Endodermal cell (in vitro differentiated cells): ENCODE measurements around the gene ANO3. TPM values are rescaled to one million over a fixed set of nuclear protein-coding genes. Genes with fewer than 3 reads are reported as not detected.

ENCODE experiments used
- DNase-seq: peaks from one replicate; pipeline ENCODE4 v3.0.0-alpha.2; 2017
- H3K27ac ChIP-seq: 2 replicates; pipeline ENCODE4 v1.5.1; 2013; ENCODE audit warnings: mild to moderate bottlenecking, low read depth, low read length, moderate library complexity
- H3K27me3 ChIP-seq: 2 replicates; pipeline ENCODE4 v1.6.1; 2013; ENCODE audit warnings: mild to moderate bottlenecking, low read length, moderate library complexity; ENCODE audit not compliant: insufficient read depth, control insufficient read depth, poor library complexity, severe bottlenecking
- H3K36me3 ChIP-seq: 2 replicates; pipeline ENCODE4 v1.7.0; 2013; ENCODE audit warnings: mild to moderate bottlenecking, low read length, moderate library complexity; ENCODE audit not compliant: control insufficient read depth, insufficient read depth
- H3K4me1 ChIP-seq: one replicate; pipeline ENCODE4 v1.7.0; 2013; ENCODE audit warnings: low read length; ENCODE audit not compliant: control insufficient read depth, insufficient read depth
- H3K4me3 ChIP-seq: 2 replicates; pipeline ENCODE4 v1.5.1; 2013; ENCODE audit warnings: mild to moderate bottlenecking, low read length, moderate library complexity
- H3K9ac ChIP-seq: 2 replicates; pipeline ENCODE4 v1.6.1; 2013; ENCODE audit warnings: mild to moderate bottlenecking, low read length, moderate library complexity; ENCODE audit not compliant: poor library complexity, severe bottlenecking; ENCODE audit errors: extremely low read depth
- H3K9me3 ChIP-seq: 2 replicates; pipeline ENCODE4 v1.6.1; 2013; ENCODE audit warnings: mild to moderate bottlenecking, low read length, moderate library complexity; ENCODE audit not compliant: control insufficient read depth
- H3K27ac Mint-ChIP-seq: 2 replicates; pipeline ENCODE4 v1.8.0; 2020; ENCODE audit warnings: mixed read lengths
- H3K27me3 Mint-ChIP-seq: 2 replicates; pipeline ENCODE4 v1.8.0; 2021; ENCODE audit warnings: mild to moderate bottlenecking, mixed read lengths; ENCODE audit not compliant: insufficient read depth
- H3K36me3 Mint-ChIP-seq: 2 replicates; pipeline ENCODE4 v1.8.0; 2020; ENCODE audit warnings: low read depth, mixed read lengths
- H3K4me1 Mint-ChIP-seq: 2 replicates; pipeline ENCODE4 v1.8.0; 2020; ENCODE audit warnings: mixed read lengths
- H3K4me3 Mint-ChIP-seq: 2 replicates; pipeline ENCODE4 v1.8.0; 2020; ENCODE audit warnings: mild to moderate bottlenecking, moderate library complexity, mixed read lengths
- H3K9me3 Mint-ChIP-seq: 2 replicates; pipeline ENCODE4 v1.8.0; 2020; ENCODE audit warnings: mild to moderate bottlenecking, mixed read lengths
- WGBS, 2 experiments: methylation state at CpG; one replicate each; pipeline versions ENCODE4 v1.1.5 to v1.1.7; 2013; ENCODE audit warnings: missing lambda C conversion rate in 2 of 2, mixed read lengths in 1 of 2; ENCODE audit not compliant: insufficient coverage in 1 of 2, insufficient read length in 1 of 2; 5-methylcytosine and 5-hydroxymethylcytosine counted together
- total RNA-seq, 2 donors: library from RNA; stranded (reverse); fragmentation: NEBNext Ultra II Directional in 1 of 2; extraction: Animal tissue kit (Norgen Biotek cat#: 25700) in 1 of 2; gene quantifications; 2 replicates in 1 of 2; 3 replicates in 1 of 2; pipeline ENCODE4 v1.2.1, GENCODE V29; 2021
- TF ChIP-seq, protein P1 (sequence below): fragments of 200-600 bp; sonication (generic); conservative IDR thresholded peaks from 2 replicates; pipeline ENCODE4 v1.5.0; 2021; ENCODE audit warnings: antibody characterized with exemption, mild to moderate bottlenecking

The ANO3 gene
- total RNA-seq, 2 donors from 2014 or later = not detected

DNA sequence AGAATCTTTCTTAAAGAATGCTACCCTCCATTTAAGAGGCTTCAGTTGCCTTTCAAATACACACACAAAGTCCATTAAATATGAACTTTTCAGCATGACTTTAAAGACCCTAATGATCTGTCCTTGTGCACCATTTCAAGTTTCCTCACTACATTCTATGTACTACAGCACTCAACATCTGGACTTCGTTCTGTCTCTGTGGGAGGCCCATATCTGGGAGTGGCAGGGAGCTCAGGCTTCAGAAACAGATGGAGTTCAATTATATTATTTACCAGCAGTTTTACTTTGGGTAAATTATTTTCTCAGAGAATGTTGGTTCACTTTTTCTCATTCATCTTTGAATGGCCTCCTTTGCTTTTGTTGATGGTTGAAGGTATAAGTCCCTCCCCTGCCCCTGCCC, 67.4 kb downstream of the ANO3 start:
- Histone ChIP-seq H3K9ac (no peak overlapping the region), H3K9me3 (no peaks in the 10 kb centered on the region), H3K36me3 (no peaks in the 10 kb centered on the region), H3K4me1 (no peaks in the 10 kb centered on the region), H3K27me3 (no peaks in the 10 kb centered on the region), H3K4me3 (no peak overlapping the region), H3K27ac (no peak overlapping the region)
- TF ChIP-seq, protein P1, sequence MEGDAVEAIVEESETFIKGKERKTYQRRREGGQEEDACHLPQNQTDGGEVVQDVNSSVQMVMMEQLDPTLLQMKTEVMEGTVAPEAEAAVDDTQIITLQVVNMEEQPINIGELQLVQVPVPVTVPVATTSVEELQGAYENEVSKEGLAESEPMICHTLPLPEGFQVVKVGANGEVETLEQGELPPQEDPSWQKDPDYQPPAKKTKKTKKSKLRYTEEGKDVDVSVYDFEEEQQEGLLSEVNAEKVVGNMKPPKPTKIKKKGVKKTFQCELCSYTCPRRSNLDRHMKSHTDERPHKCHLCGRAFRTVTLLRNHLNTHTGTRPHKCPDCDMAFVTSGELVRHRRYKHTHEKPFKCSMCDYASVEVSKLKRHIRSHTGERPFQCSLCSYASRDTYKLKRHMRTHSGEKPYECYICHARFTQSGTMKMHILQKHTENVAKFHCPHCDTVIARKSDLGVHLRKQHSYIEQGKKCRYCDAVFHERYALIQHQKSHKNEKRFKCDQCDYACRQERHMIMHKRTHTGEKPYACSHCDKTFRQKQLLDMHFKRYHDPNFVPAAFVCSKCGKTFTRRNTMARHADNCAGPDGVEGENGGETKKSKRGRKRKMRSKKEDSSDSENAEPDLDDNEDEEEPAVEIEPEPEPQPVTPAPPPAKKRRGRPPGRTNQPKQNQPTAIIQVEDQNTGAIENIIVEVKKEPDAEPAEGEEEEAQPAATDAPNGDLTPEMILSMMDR = no peak
- no peaks in the 10 kb centered on the region for H3K36me3 Mint-ChIP-seq
- no peaks in the 10 kb centered on the region for H3K27me3 Mint-ChIP-seq
- DNase-seq = no peak
- H3K4me1 Mint-ChIP-seq = no peaks in the 10 kb centered on the region
- H3K9me3 Mint-ChIP-seq = no peaks in the 10 kb centered on the region
- no peak overlapping the region for H3K27ac Mint-ChIP-seq
- WGBS, 2 experiments = 80 to 100% methylated on average over 1 of the region's 1 CpG
- no peak overlapping the region for H3K4me3 Mint-ChIP-seq

DNA sequence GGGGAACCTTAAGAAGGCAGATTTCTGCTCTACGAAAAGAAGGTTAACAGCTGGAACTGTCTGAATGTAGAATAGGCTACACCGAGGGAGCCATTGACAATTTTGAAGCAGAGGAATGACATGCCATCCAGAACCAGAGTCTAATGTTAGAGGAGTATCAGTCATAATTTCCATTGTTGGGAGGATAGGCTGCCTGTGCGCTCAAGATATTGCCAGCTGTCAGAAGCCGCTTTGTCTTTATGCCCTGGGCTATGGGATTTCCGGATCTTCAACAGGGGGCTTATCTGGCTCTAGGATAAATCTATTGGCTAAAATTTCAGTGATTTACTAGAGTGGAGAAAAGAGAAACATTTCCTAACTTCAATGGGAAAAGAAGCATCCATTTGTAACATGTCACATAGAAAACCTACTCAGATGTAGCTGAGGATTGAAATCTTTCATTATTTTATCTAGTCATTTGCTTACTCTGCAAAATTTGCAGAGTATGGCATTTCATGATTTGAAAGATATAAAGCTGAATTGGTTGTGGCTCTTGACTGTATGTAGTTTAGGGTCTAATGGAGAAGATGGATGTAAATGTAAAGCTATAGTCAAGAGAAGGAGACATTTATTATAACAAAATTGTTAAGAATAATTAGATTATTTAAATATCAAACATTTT, 78.9 kb downstream of the ANO3 start:
- no peaks in the 10 kb centered on the region for H3K4me1 Mint-ChIP-seq
- H3K27me3 Mint-ChIP-seq = peaks cover 3% of the 10 kb centered on the region
- no peak overlapping the region for H3K27ac ChIP-seq
- H3K27me3 ChIP-seq = no peaks in the 10 kb centered on the region
- no peaks in the 10 kb centered on the region for H3K36me3 ChIP-seq
- TF ChIP-seq, protein P1 = no peak
- DNase-seq = no peak
- no peaks in the 10 kb centered on the region for H3K9me3 Mint-ChIP-seq
- no peak overlapping the region for H3K9ac ChIP-seq
- WGBS, 2 experiments = 89 to 94% methylated on average over 4 to 5 of the region's 5 CpGs
- H3K4me3 ChIP-seq = no peak overlapping the region
- no peak overlapping the region for H3K27ac Mint-ChIP-seq
- no peaks in the 10 kb centered on the region for H3K4me1 ChIP-seq
- no peak overlapping the region for H3K4me3 Mint-ChIP-seq
- no peaks in the 10 kb centered on the region for H3K36me3 Mint-ChIP-seq
- H3K9me3 ChIP-seq = no peaks in the 10 kb centered on the region

DNA sequence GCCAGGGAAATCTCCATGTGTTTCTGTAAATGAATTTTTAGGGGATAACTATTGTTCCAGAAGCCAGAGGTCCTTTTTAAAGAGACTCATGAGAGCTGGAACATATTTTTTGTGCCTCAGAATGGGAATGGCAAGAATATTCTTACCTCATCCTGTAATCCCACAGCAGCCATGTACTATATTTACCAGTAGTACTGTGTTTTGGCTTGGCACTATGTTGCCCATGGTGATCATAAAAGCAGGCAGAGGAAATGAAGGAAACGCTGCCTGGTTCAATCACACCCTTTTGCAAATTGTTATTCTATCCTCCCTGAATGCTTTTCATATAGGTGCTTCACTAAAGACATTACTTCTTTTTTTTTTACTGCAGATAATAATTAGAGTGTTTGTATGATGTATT, 81.0 kb downstream of the ANO3 start:
- Histone ChIP-seq H3K36me3 (no peaks in the 10 kb centered on the region), H3K4me1 (no peaks in the 10 kb centered on the region), H3K9ac (no peak overlapping the region), H3K27me3 (no peaks in the 10 kb centered on the region), H3K4me3 (no peak overlapping the region), H3K27ac (no peak overlapping the region), H3K9me3 (no peaks in the 10 kb centered on the region)
- Mint-ChIP-seq H3K36me3 (no peaks in the 10 kb centered on the region), H3K9me3 (no peaks in the 10 kb centered on the region), H3K27ac (no peak overlapping the region), H3K4me3 (no peak overlapping the region), H3K27me3 (peaks cover 3% of the 10 kb centered on the region), H3K4me1 (no peaks in the 10 kb centered on the region)
- TF ChIP-seq, protein P1 = no peak
- 80 to 90% methylated on average over 1 of the region's 1 CpG for WGBS, 2 experiments
- DNase-seq = no peak
